Esophagus muscularis mucosa (tissue), 3 donors: ENCODE data around the gene RPRD1B.

ENCODE experiments used
- CTCF ChIP-seq, 3 experiments: fragments of 200-600 bp in 2 of 3; fragments of 450-650 bp in 1 of 3; sonication (generic) in 2 of 3; IDR thresholded peaks; one replicate each; pipeline ENCODE4 v1.5.1; 2017 to 2019; ENCODE audit warnings: antibody characterized with exemption in 3 of 3, mild to moderate bottlenecking in 2 of 3, moderate library complexity in 1 of 3
- POLR2A ChIP-seq: fragments of 450-650 bp; IDR thresholded peaks from one replicate; pipeline ENCODE4 v1.6.1; 2017; ENCODE audit warnings: antibody characterized with exemption, moderate library complexity, mild to moderate bottlenecking, low read depth
- POLR2AphosphoS5 ChIP-seq, 2 donors: sonication (generic); formaldehyde crosslinking; IDR thresholded peaks; one replicate each; pipeline ENCODE4 v1.6.1; 2017; ENCODE audit warnings: antibody characterized with exemption in 2 of 2

- no peak for TF ChIP-seq CTCF (IDR thresholded peaks at IDR 0.05)
- no peak for TF ChIP-seq POLR2A
- no peak for TF ChIP-seq POLR2AphosphoS5 (IDR thresholded peaks at IDR 0.05)
These were observed 12.3 kb upstream of the RPRD1B start for GRCh38 chr20:38021087-38021772.
